ENCODE measurements around the gene TAL1. TPM values are rescaled to one million over a fixed set of nuclear protein-coding genes. Genes with fewer than 3 reads are reported as not detected.

Gene TAL1
- total and polyA plus RNA-seq, 2 of the 8 experiments (the other 6 are each of a cell fraction or from before 2014, with no cell fraction given), result 0.09 to 0.15 TPM

GRCh38 chr1:47172782-47173181, 59.2 kb downstream of the TAL1 start (continued):
- TF ChIP-seq ATF2 (IDR thresholded peaks at IDR 0.05; ENCODE audit: low read length) (no peak), EZH2 (IDR thresholded peaks at IDR 0.05; ENCODE audit: low read depth, low read length, severe bottlenecking) (no peak), CHD1 (IDR thresholded peaks at IDR 0.05; ENCODE audit: low read depth, low read length) (no peak), CTBP2 (IDR thresholded peaks at IDR 0.05; ENCODE audit: borderline replicate concordance, insufficient read depth, insufficient read length, low read length) (no peak)

Other genes with a start within 250 kb of the TAL1 start
- gene CYP4X1, start 208.6 kb downstream of the TAL1 start, total RNA-seq (2021; fragmentation: NEBNext Ultra II Directional; extraction: Animal tissue kit (Norgen Biotek cat#: 25700)), result 1.3 and 1.4 TPM in 2 replicates
- 2.0 and 3.5 TPM in 2 replicates for gene CYP4X1, start 208.6 kb downstream of the TAL1 start, polyA plus RNA-seq (2011; rRNA removed)
- not detected in 2 replicates for gene CYP4Z1, start 165.0 kb downstream of the TAL1 start, total RNA-seq (2021; fragmentation: NEBNext Ultra II Directional; extraction: Animal tissue kit (Norgen Biotek cat#: 25700))
- gene CYP4Z1, start 165.0 kb downstream of the TAL1 start, polyA plus RNA-seq (2011; rRNA removed), result not detected in 2 replicates
- not detected in 2 replicates for gene CYP4A22, start 94.8 kb downstream of the TAL1 start, total RNA-seq (2021; fragmentation: NEBNext Ultra II Directional; extraction: Animal tissue kit (Norgen Biotek cat#: 25700))
- 0.03 TPM in 1 of 2 replicates, not detected in the other for gene CYP4A22, start 94.8 kb downstream of the TAL1 start, polyA plus RNA-seq (2011; rRNA removed)
- not detected in 2 replicates for gene PDZK1IP1, start 42.2 kb downstream of the TAL1 start, total RNA-seq (2021; fragmentation: NEBNext Ultra II Directional; extraction: Animal tissue kit (Norgen Biotek cat#: 25700))
- 0.17 TPM in 1 of 2 replicates, not detected in the other for gene PDZK1IP1, start 42.2 kb downstream of the TAL1 start, polyA plus RNA-seq (2011; rRNA removed)
- 25.1 and 26.5 TPM in 2 replicates for gene STIL, start 81.9 kb upstream of the TAL1 start, total RNA-seq (2021; fragmentation: NEBNext Ultra II Directional; extraction: Animal tissue kit (Norgen Biotek cat#: 25700))
- 7.7 and 13.6 TPM in 2 replicates for gene STIL, start 81.9 kb upstream of the TAL1 start, polyA plus RNA-seq (2011; rRNA removed)
- 34.3 and 36.9 TPM in 2 replicates for gene CMPK1, start 101.6 kb upstream of the TAL1 start, total RNA-seq (2021; fragmentation: NEBNext Ultra II Directional; extraction: Animal tissue kit (Norgen Biotek cat#: 25700))
- 2.7 and 6.0 TPM in 2 replicates for gene CMPK1, start 101.6 kb upstream of the TAL1 start, polyA plus RNA-seq (2011; rRNA removed)
- gene FOXE3, start 184.1 kb upstream of the TAL1 start, total RNA-seq (2021; fragmentation: NEBNext Ultra II Directional; extraction: Animal tissue kit (Norgen Biotek cat#: 25700)), result 0.27 TPM in 1 of 2 replicates, not detected in the other
- 0.18 and 0.22 TPM in 2 replicates for gene FOXE3, start 184.1 kb upstream of the TAL1 start, polyA plus RNA-seq (2011; rRNA removed)
- gene FOXD2, start 205.8 kb upstream of the TAL1 start, total RNA-seq (2021; fragmentation: NEBNext Ultra II Directional; extraction: Animal tissue kit (Norgen Biotek cat#: 25700)), result not detected in 2 replicates
- not detected in 2 replicates for gene FOXD2, start 205.8 kb upstream of the TAL1 start, polyA plus RNA-seq (2011; rRNA removed)

Measured in H1 (cell line).